Heart right ventricle (tissue), 16 donors: Measurements from ENCODE around the gene CHRM2. TPM values are rescaled to one million over a fixed set of nuclear protein-coding genes. Genes with fewer than 3 reads are reported as not detected.
A peak's percentile ranks its signal among the peaks of the same experiment; 100 is the strongest.

Source experiments
- ATAC-seq, 8 donors: fragments of 200-7000 bp; cut with Tn5 transposase; one replicate each; pipeline ENCODE4 v1.9.1; 2020; ENCODE audit warnings: mild to moderate bottlenecking in 8 of 8, moderate library complexity in 8 of 8, moderate number of reproducible peaks in 1 of 8
- DNase-seq, 2 donors: peaks; one replicate each; pipeline ENCODE4 v3.0.0-alpha.2; 2020
- H3K27ac ChIP-seq, 10 donors: fragments of 200-600 bp; sonication (generic) in 2 of 10; one replicate each; pipeline versions ENCODE4 v1.5.0 to v1.8.0; 2020 to 2022; ENCODE audit warnings: mild to moderate bottlenecking in 3 of 10
- H3K27me3 ChIP-seq, 7 donors: fragments of 200-600 bp; one replicate each; pipeline ENCODE4 v1.8.0; 2021 to 2022; ENCODE audit warnings: mild to moderate bottlenecking in 2 of 7
- H3K36me3 ChIP-seq, 9 donors: fragments of 200-600 bp; sonication (generic) in 1 of 9; one replicate each; pipeline versions ENCODE4 v1.5.0 to v1.8.0; 2020 to 2022; ENCODE audit warnings: mild to moderate bottlenecking in 2 of 9
- H3K4me1 ChIP-seq, 9 donors: fragments of 200-600 bp; sonication (generic) in 1 of 9; one replicate each; pipeline versions ENCODE4 v1.5.0 to v1.8.0; 2020 to 2022; ENCODE audit warnings: mild to moderate bottlenecking in 4 of 9
- H3K4me3 ChIP-seq, 10 donors: fragments of 200-600 bp; sonication (generic) in 2 of 10; one replicate each; pipeline versions ENCODE4 v1.5.0 to v1.8.0; 2020 to 2022; ENCODE audit warnings: mild to moderate bottlenecking in 7 of 10, moderate library complexity in 2 of 10
- H3K9me3 ChIP-seq, 11 donors: fragments of 200-600 bp in 10 of 11; sonication (generic) in 2 of 11; one replicate each; pipeline versions ENCODE4 v1.5.0 to v1.8.0; 2013 to 2022; ENCODE audit warnings: mild to moderate bottlenecking in 2 of 11, control low read depth in 1 of 11, moderate library complexity in 1 of 11
- WGBS, 2 donors: extraction: QIAGEN DNeasy Blood & Tissue Kit; methylation state at CpG; one replicate each; pipeline ENCODE4 v1.1.7; 2013; ENCODE audit warnings: inconsistent platforms in 1 of 2; 5-methylcytosine and 5-hydroxymethylcytosine counted together
- intact Hi-C, 10 donors: fragments of 100-400 bp; cut with DNase I; formaldehyde crosslinking; loops; one replicate each; pipeline versions ENCODE4 v1.11.1 to v1.14.2; 2022
- polyA plus RNA-seq, 2 donors: library from polyadenylated mRNA; stranded (reverse); fragments of 200-250 nt; gene quantifications; one replicate each; pipeline ENCODE4 v1.2.3, GENCODE V29; 2013
- total RNA-seq, 10 donors: library from RNA; stranded (reverse); fragmentation: NEBNext Ultra II Directional in 3 of 10; extraction: Animal tissue kit (Norgen Biotek cat#: 25700) in 3 of 10; gene quantifications; one replicate each; pipeline versions ENCODE4 v1.2.1 to v1.2.4, GENCODE V29; 2021 to 2023
- TF ChIP-seq, protein P1 (sequence below), 9 donors: fragments of 200-600 bp; sonication (generic) in 2 of 9; IDR thresholded peaks; one replicate each; pipeline versions ENCODE4 v1.5.0 to v1.8.0; 2021 to 2022; ENCODE audit warnings: antibody characterized with exemption in 9 of 9, mild to moderate bottlenecking in 5 of 9, moderate library complexity in 1 of 9
- donor health status: Arrhythmogenic right ventricular cardiomyopathy.
- donor health status: ischemic (EF 13 %, LVEDD 7.1; RV severe dilation, severe dysfunction).
- donor health status: healthy with polysubstance abuse.
- donor health status: DM: no; HTN: yes; CAD: no.
- donor health status: DM: no; HTN: no; CAD: no.
- donor health status: ischemic (EF 25% LVEDD 6.9; RV normal size, moderate dysfunction).
- donor health status: ischemic (EF 25% LVEDD 5.7; RV mildly dilated, moderate dysfunction).
- donor health status: healthy.
- donor health status: DM: yes; HTN: yes; CAD: no.
- donor health status: Ischemic cardiomyopathy.
- donor health status: ischemic (EF 35%, LVEDD 5.7; RV mildly dilated, moderate dysfunction).
- donor health status: nonischemic (EF 11% LVEDD 7.7; RV severe dilation, severe dysfunction).
- donor health status: DM: yes; HTN: yes; CAD: no.
- donor health status: PGD.
- donor health status: ischemic (EF 29% LVEDD 5.4; RV normal size, mild dysfunction).
- donor health status: nonischemic (EF 23%, LVEDD 6.1; RV moderate dilation, normal function).

Gene CHRM2
- total and polyA plus RNA-seq, 12 donors, result 11.7 to 108 (median 69.7) TPM

DNA sequence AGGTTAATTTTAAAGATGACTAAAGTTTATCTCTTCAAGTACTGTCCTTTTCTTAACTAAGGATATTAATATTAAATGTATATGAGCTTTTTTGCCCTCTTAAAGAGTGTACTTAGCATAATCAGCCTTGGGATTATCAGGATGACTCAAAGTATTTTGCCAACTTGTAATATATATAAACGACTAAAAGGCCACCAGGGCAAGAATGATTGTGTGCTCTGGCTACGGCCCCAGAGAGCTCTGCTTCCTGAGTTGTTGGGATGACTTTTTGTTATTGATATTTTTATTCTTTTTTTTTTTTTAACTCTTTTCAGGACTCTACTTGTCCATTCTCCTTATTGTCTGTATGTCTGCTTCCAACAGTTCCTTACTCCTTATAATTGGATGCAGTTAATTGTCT is 14.8 kb upstream of the CHRM2 start:
- intact Hi-C loops, result no loop called here
- DNase-seq (no peak), ATAC-seq (no peak)
- Histone ChIP-seq H3K4me1 (no peaks in the 10 kb centered on the region), H3K36me3 (no peaks in the 10 kb centered on the region), H3K9me3 (peaks cover 0 to 2% (median 0%) of the 10 kb centered on the region in 11 donors), H3K27me3 (no peaks in the 10 kb centered on the region), H3K4me3 (no peak overlapping the region), H3K27ac (no peak overlapping the region)
- TF ChIP-seq, protein P1, sequence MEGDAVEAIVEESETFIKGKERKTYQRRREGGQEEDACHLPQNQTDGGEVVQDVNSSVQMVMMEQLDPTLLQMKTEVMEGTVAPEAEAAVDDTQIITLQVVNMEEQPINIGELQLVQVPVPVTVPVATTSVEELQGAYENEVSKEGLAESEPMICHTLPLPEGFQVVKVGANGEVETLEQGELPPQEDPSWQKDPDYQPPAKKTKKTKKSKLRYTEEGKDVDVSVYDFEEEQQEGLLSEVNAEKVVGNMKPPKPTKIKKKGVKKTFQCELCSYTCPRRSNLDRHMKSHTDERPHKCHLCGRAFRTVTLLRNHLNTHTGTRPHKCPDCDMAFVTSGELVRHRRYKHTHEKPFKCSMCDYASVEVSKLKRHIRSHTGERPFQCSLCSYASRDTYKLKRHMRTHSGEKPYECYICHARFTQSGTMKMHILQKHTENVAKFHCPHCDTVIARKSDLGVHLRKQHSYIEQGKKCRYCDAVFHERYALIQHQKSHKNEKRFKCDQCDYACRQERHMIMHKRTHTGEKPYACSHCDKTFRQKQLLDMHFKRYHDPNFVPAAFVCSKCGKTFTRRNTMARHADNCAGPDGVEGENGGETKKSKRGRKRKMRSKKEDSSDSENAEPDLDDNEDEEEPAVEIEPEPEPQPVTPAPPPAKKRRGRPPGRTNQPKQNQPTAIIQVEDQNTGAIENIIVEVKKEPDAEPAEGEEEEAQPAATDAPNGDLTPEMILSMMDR (IDR thresholded peaks at IDR 0.05), result no peak
- WGBS, 2 donors, result 36 to 60% methylated on average over 2 of the region's 2 CpGs

DNA sequence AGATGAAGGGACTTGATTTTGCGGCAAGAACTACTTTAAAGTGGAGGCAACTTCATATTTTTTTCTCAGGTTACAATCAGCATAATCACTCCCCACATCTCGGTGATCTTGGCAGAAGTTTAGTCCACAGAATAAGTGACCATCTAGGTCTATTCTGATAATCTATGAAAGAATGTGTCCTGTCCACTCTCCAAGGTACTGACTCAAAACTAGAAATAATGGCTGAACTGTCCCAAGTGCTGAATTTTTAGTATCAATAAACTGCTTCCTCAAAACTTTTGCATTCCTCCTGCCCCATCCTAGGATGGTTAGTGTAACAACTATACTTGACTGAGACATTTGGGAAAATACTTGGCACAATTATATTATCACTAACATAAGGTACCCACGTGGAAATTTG is 10.9 kb upstream of the CHRM2 start:
- DNase-seq (no peak), ATAC-seq (peak in 1 of 8 donors; percentile 16)
- no peak overlapping the region for H3K4me3 ChIP-seq
- no peak overlapping the region for H3K27ac ChIP-seq
- no peaks in the 10 kb centered on the region for H3K36me3 ChIP-seq
- H3K27me3 ChIP-seq, result no peaks in the 10 kb centered on the region
- 39 to 46% methylated on average over 3 of the region's 3 CpGs for WGBS, 2 donors
- intact Hi-C loops, result no loop called here
- H3K4me1 ChIP-seq, result no peaks in the 10 kb centered on the region
- TF ChIP-seq, protein P1 (IDR thresholded peaks at IDR 0.05), result no peak
- H3K9me3 ChIP-seq, result no peaks in the 10 kb centered on the region

DNA sequence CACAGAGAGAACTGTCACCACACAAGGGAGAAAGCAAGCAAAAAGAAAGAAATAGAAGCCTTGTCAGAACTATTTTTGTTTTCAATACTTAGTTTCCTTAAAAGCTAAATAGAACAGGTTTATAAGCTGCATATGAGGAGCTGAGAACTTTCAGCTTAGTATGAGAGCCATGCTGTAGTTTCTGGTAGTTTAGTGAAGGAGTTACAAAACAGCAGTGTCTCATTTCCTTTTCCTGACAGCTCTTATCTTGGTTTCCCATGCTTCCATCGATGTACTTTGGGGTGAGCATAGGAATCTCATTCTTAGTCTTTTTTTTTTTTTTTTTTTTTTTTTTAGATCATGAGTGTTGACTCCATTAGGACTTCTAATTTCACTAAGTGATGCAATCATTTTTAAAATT is 8.6 kb upstream of the CHRM2 start:
- ATAC-seq, result no peak
- Histone ChIP-seq H3K9me3 (no peaks in the 10 kb centered on the region), H3K4me1 (no peaks in the 10 kb centered on the region), H3K36me3 (no peaks in the 10 kb centered on the region), H3K27ac (no peak overlapping the region), H3K4me3 (no peak overlapping the region), H3K27me3 (no peaks in the 10 kb centered on the region)
- TF ChIP-seq, protein P1 (IDR thresholded peaks at IDR 0.05), result no peak
- WGBS, 2 donors, result 5 to 13% methylated on average over 1 of the region's 1 CpG
- intact Hi-C loops, result loop anchor here in 2 of 10 donors (10.0 kb wide), 2 partner anchors 295 to 825 kb away; no protein-coding TSS in a partner anchor
- DNase-seq, result no peak

DNA sequence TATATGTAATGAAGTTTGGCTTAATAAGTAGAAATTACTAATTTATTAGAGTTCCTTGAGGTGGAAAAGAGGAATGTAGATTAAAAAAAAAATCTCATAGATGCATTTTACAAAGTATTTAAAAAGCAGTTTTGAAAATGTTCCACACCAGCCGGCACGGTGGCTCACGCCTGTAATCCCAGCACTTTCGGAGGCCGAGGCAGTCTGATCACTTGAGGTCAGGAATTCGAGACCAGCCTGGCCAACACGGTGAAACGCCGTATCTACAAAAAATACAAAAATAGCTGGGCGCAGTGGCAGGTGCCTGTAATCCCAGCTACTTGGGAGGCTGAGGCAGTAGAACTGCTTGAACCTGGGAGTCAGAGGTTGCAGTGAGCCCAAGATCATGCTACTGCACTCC is 3.2 kb upstream of the CHRM2 start:
- TF ChIP-seq, protein P1 (IDR thresholded peaks at IDR 0.05), result no peak
- Histone ChIP-seq H3K36me3 (no peaks in the 10 kb centered on the region), H3K4me3 (no peak overlapping the region), H3K27me3 (peaks cover 0 to 24% (median 17%) of the 10 kb centered on the region in 7 donors), H3K9me3 (no peaks in the 10 kb centered on the region), H3K4me1 (peaks cover 0 to 9% (median 0%) of the 10 kb centered on the region in 9 donors), H3K27ac (no peak overlapping the region)
- 63 to 75% methylated on average over 10 of the region's 10 CpGs for WGBS, 2 donors
- DNase-seq, result no peak
- ATAC-seq, result no peak
- intact Hi-C loops, result loop anchor here in 2 of 10 donors (10.0 kb wide), 2 partner anchors 290 to 830 kb away; no protein-coding TSS in a partner anchor
